NCI-H1105 treated with DMSO at 0.1 percent for 48 hours (cell line): Measurements from ENCODE around the gene SEMA5A.
"Not testable (repeated sequence)": the region's sequence is repeated elsewhere in the genome, so short reads cannot be mapped to it uniquely, and the experiment has no call there.

Experiments
- DNase-seq: peaks from one replicate; lab custom pipeline; 2025; lab: John Stamatoyannopoulos, UW

Gene SEMA5A

DNA sequence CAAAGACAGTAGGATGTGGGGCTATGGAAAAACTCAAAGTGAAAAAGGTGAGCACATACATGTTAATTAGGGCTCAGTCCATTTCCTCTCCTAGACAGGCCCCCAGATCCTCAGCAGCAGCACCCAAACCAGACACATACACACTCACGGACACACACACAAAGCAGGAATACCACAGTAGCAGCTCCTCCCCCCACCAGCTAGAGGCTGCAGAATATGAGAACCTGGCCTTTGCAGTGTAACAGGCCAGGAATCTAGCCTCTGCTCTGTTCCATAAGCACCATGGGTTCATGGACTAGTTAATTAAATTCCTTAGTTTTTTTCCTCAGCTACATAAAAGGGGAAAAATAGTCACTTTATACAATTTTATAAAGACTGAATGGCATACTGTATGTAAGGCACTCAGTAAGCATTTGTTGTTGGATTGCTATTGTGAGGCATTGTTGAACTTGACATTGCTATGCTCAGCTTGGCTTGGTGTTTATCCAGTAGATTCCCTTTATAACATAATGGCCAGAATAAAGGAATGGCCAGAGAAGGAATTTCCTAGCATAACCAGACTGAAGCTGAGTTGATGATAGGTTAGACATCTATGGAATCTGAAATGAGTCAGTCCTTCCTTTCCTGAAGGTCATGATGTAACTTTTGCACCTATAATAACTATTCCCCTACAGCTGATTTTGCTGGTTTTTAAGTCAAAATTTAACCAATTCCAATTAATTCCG, 186.8 kb downstream of the SEMA5A start:
- DNase-seq: no peak

DNA sequence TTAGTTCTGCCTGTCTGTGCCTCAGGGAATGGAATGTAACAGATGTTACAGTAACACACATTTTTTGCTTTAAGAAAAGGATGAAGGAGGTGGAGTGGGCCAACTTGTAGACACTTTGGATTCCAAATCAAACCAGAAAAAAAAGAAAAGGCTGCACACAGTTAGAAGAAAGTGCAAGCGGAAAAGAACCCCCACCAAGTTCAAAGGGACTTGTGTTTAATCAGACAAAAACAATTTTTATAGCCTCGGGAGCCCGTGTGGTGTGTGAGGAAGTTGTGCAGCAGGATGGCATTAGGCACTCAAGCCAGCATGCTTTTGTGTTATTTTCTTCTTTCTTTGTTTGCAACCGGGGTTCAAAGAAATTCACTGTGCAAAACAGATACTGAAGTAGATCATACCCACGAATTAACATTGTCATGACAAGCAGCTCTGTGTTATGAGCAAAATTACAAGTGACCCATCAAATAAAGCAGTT, 189.5 kb downstream of the SEMA5A start:
- DNase-seq: no peak

DNA sequence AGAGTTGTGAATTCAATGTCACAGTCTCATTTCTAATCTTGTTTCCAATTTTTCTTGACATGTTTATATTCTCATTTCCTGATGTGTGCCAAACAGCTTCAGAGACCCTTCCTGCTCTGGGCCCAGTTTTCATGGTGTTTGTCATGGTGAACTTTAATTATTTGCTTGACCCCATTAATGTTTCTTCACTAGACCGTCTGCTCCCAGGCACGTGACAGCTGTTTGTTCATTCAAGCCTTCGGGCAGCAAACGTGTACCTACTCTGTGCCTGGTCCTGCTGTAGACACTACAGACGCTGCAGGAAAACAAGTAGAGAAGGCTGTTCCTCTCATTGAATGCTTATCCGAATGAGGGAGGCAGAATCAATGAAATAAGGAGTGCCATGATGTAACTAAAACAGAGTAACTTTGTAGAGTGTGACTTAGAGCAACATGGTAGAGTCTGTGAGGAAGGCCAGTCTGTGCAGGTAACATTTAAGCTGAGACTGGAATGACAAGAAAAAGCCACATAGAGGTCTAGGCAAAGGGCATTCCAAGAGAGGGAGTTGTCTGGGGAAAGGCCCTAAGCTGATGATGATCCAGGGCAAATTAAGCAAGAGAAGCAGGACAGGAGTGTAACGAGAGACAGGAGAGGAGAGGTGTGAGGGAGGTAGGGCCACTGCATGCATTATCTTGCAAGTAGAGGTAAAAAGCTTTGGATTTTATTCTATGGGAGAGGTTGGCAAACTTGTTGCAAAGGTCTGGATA, 191.4 kb downstream of the SEMA5A start:
- no peak for DNase-seq

DNA sequence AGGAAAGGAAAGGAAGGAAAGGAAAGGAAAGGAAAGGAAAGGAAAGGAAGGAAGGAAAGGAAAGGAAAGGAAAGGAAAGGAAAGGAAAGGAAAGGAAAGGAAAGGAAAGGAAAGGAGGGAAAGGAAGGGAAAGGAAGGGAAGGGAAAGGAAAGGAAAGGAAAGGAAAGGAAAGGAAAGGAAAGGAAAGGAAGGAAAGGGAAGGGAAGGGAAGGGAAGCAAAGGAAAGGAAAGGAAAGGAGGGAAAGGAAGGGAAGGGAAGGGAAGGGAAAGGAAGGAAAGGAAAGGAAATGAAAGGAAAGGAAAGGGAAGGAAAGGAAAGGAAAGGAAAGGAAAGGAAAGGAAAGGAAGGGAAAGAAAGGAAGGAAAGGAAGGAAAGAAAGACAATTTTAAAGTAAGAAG, 192.8 kb downstream of the SEMA5A start:
- DNase-seq: not testable (repeated sequence)

DNA sequence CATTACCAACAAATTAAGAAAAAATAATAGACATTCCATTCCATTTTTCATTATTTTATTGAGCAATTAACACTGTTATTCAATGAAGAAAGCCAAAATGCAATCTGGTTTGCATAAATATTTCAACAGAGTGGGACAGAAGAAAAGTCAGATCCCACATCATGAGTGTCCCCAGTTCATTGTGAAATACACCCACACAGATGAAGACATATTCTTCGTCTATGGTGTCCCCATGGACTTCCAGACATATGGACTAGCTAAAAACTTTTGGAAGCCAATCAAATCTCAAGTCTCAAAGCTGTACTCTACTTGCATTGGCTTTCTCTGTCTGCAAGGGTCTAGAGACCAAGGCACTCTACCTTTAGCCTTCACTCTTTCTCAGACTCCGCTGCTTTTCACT, 194.3 kb downstream of the SEMA5A start:
- no peak for DNase-seq

DNA sequence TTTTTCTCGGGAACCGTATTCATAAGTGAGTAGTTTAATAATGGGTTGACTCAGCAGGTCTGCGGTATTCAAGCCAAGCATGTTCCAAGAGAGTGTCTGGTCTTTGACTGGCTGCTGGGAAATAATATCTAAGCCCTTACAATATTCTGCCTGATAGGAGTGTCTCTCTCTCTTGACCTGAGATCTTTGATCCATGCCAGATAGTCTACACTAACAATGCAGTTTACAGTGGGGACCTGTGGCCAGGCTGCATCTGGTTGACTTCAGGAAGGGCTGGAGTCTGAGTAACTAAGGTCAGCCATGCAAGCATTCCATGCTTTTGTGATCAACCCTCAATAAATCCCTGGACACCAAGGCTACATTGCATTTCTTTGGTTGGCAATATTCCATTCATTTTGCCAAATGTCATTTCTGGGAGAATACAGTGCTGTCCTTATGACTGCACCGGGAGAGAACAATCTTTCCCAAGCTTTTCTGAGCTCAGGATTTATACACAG, 195.5 kb downstream of the SEMA5A start:
- DNase-seq: no peak

DNA sequence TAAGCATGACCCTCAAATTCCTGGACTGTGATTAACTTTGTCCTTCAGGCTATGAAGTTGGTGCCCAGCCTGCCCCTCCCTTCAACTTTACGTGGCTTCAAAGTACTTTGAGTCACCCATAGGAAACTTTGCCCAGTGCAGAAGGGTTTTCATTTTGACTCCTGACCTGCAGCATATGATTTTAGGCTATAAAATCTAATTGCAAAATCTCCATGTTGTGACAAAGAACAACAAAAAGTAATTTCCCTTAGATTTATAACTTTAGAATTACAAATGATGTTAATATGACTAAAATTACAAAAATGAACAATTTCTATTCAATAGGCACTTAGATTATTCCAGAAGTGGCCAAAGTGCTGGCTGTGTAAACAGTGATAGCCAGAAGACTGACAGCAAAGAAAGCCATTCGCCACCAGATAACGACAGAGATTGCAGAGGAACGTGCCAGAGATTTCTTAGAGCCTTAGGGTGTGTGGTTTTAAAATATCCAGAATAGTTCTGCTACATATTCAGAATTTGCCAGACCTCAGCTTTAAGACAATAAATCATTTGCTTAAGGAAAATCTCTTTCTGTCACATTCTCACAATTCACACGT, 197.4 kb downstream of the SEMA5A start:
- DNase-seq: no peak

DNA sequence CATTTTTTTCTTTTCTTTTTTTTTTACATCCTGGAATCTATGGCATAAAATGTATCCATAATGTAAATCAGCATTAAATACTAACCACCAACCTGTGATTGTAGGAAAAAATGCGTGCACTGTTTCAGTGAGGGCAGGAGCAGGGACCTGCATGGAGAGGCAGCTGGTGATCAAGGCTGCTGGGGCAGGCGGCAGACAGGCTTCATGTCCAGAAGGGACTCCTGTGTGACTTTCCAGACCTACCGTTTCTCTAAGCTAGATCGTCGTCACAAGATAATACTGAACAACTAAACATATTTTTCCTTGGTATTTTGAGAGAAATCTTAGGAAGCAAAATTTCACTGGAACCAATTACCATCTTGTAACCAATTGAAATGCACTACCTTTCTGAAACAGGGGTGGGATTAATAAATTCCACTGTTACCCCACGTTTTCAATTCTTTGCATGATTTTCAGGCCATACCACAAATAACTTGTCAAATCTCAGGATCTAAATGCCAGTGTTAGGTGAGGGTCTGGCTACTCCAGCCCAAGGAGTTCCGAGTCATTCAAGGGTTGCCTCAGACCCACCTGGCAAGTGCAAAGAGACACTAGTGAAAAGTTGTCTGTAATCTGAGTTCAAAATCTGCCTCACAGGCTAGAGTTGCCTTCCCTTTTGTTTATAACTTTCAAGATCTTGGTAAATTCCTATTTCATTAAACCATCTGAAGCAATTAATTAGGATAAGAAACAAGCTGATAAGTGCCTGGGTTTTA, 198.2 kb downstream of the SEMA5A start:
- DNase-seq: no peak

DNA sequence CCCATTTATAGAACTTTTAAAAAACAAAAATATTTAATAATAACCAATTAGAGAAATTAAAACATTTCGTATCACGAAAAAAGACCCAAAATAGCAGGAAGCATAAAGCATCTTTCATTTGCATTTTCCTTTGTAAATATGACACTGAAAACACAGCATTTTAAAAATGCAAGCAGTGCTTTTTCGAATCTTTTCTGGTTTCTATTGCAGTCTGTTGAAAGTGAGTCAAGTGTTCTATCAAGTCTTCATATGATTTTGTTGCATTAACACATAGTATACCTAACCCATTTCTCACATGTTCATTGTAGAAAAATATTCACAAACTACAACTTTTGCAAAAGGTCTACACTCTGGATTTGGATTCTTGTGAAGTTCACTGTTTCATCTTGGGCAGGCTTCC, 198.8 kb downstream of the SEMA5A start:
- DNase-seq: no peak

DNA sequence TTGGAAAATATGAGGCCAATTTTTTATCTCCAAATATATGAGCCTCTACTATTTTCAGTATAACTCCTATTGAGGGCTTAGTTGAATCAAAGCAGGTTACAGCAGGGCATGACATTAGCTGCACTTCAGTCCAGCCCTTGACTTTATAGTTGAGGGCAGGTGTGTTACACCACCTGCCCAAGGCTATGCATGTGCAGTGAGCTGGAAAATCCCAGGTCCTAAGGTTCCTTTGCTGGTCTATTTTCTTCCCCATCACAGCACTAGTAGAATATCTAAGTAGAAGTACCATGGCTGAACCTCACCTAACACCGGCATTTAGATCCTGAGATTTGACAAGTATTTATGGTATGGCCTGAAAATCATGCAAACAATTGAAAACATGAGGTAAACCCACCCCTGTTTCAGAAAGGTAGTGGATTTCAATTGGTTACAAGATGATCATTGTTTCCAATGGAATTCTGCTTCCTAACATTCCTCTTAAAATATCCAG, 201.1 kb downstream of the SEMA5A start:
- no peak for DNase-seq

DNA sequence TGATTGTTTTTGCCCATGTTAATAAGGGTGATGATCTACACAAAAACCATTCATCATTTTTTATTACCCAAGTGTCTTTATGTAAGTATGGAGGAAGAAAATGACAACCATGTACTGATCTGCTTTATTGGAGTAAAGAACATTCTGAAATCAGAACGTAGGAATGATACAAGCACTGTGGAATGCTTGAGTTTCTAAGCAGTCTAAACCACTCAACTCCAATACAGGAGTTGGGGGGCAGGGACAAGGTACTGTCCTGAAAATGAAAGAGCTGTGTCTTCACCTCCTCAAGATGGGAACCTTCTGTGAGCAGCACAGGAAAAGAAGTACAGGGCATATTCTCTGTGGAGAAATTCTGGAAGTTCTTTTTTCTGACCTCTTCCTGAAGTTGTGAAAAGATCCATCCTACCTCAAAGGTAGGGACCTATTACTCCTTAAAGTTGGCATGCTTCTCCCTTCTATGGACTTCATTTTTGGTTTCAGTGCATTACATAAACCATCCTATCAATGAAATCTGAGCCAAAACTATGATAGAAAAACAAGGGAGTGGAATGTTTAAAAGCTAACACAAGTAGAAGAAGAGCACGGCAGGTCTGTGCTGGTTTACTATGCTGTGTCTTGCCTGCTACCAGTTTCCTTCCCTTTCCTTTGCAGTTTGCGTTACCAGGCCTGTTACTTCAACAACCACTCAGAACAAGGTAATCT, 202.6 kb downstream of the SEMA5A start:
- DNase-seq: no peak

DNA sequence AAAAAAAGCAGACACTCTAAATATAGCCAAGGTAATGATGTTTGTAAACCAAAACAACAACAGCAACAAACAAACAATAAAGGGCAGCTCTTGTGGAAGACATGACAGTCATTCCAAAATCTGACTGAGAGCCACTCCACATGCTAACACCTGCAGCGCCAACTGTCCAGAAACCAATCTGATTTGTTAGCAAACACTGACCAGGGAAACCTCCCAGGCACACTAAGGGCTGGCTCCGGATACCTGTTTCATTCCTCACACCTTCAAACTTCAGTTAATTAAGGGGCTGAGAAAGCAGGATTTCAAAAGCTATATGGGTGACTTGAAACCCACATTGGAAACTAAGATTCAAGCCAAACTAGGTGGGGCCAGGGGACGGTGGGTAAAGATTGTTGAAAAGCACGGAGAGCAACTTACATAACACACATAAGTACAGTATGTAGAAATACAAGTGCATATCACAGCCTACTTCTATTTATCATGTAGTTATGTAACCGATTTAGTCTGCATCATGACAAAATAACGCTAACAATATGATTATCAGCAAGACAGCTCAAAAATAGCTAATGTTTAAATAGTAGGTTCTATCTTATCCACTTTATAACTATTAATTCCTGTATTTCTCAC, 203.6 kb downstream of the SEMA5A start:
- no peak for DNase-seq

DNA sequence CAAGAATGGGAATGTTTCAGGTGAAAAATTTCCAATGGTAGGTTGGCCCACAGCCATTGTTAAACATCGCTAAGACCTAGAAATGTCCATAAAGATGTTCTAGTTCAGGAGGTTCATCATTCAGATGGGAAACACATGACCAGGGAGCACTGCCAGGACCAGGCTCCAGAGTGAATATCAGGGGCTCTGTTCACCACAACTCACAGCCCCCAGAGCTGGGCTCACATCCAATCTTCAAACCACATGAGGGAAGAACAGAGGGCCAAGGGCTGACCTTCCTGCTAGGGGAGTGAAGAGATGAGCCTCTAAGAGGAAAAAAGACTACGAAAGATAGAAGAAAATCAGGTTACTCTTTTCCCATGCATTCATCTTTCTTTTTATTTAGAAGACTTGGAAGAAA, 205.8 kb downstream of the SEMA5A start:
- no peak for DNase-seq

DNA sequence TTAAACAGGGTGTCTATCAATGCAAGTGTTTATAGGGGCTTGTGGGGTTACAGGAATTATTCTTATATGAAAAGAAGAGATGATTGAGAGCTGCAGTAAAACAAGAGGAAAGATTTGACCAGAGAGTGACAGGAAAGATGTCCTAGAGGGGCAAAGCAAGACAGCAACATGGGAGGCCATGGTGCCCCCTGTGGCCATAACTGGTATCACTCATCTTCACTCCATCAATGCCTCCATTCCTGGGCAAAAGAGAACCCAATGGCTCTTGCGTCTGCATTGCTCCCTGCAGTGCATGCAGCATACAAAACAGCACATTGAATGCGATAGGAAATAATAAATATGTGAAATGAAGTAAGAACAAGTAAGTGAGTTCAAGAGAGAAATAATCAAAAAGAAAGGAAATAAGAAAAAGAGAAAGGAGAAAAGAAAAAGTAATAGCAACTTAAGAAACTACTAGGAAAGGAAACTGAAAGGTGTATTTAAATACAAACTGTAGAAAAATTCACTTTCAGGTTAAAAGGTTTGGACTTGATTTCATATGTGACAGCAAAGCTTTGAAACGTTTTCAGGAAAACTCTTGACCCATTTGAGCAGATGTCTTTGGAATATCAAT, 206.6 kb downstream of the SEMA5A start:
- DNase-seq: no peak

DNA sequence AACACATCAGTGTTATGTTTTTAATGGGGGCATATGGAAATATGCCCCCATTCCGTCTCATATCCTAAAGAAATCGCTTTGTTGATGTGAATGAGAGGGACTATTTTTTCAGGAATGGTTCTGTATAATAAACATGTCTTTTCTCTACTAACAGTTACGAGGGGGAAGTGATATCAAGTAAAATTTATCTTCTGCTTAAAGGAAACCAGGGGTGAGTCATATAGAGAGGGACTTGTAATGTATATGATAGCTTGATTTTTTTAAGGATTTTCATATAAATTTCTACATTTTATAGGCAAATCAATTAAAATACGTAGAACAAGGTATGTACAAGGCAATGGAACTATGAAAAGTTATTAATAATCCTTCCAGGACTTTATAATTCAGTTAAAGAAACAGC, 207.1 kb downstream of the SEMA5A start:
- DNase-seq: no peak

DNA sequence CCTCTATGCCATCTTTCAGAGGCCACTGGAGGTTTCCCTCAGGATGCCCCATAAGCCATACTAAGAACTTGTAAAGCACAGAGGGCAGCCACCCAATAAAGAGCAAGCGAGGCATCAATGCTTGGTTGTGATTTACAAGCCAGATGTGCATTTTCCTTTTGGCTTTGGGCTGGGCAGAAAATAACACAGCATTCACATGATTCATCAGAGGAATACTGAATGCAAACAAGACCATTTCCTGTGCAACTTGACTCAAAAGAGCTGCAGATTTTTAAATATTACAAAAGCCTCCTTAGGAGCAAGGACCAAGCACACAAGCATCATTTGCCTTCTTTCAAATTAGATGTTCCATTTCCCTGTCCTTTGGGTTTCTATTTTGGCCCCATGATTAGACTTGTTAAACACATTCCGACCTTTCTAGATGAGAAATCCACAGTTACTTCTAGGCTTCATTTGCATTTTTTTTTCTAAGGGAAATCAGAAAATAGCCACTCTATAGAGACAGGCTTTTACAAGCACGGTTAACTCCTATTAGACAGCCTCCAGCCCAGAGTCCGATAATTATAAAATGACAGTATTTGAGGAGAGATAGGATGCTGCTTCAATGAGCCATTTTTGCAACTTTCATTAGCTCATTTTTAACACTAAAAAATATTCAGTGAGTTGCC, 207.8 kb downstream of the SEMA5A start:
- DNase-seq: no peak

DNA sequence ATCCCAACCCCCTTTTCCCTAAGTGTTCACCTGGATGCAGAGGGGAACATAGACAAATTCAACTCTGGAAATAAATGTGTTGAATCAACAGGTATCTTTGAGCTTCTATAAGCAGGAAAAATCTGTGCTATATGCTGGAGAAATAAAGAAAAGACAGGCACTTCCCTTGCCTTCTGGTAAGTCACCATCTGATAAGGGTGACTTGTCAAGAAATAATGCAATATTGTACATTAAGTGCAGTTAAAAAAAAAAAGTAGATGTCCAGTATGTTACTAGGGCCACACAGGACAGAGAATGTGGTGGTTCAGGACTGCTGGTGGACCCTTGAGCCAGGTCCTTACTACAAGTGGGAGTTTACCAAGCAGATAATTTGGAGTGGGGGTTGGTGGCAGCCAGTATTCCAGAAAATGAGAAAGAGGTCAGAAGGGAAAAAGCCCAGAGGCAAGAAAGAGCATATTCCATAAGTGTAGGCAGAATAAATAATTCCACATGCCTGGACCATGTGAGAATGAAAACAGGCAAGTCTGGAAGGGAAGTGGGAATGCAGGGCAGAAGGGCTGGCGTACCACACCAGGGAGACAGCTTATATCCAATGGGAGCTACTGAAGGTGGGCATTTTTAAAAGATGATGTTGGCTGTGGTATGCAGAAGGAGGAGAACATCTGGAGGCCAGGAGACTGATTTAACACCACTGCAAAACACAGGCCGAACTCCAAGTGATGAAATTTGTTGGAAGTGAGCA, 209.9 kb downstream of the SEMA5A start:
- no peak for DNase-seq

DNA sequence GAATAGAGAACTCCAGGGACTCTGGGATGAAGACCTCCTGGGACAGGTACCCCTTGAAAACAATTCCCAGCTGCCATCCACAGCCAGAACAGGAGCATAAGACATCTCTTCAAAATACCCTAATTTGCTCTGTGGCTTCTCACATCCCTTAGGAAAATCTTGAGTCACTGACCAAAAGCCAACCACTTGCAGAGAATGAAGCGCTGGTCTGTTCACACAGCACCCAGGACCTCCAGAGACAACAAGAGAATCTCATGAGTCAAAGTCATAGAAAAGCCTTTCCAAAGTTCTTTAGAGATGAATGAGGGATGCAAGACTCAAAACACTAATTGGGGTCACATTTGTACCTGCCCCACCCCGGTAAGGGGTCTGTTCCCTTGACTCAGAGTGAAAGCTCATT, 210.6 kb downstream of the SEMA5A start:
- DNase-seq: no peak

DNA sequence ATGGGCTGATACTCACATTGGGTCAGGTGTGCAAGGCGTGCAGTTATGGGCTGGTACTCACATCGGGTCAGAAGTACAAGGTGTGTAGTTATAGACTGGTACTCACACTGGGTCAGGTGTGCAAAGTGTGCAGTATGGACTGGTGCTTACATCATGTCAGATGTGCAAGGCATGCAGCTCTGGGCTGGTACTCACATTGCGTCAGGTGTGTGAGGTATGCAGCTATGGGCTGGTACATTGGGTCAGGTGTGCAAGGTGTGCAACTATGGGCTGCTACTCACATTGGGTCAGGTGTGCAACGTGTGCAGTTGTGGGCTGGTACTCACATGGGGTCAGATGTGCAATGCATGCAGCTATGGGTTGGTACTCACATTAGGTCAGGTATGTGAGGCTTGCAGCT, 213.8 kb downstream of the SEMA5A start:
- no peak for DNase-seq
